Skin of body (tissue), 3 donors: ENCODE data around the gene TNFRSF12A. TPM values are rescaled to one million over a fixed set of nuclear protein-coding genes. Genes with fewer than 3 reads are reported as not detected.
"Not testable (repeated sequence)": the region's sequence is repeated elsewhere in the genome, so short reads cannot be mapped to it uniquely, and the experiment has no call there.

ENCODE experiments used
- DNase-seq: peaks from one replicate; lab custom pipeline; 2025; lab: John Stamatoyannopoulos, UW
- small RNA-seq: library from RNA; depleted of rRNA; stranded (forward); fragments of <200 nt; gene quantifications from one replicate; pipeline ENCODE3, GENCODE V24; 2014; ENCODE audit warnings: low replicate concordance
- total RNA-seq: library from RNA; depleted of rRNA; stranded (reverse); fragments of >200 nt; gene quantifications from one replicate; pipeline ENCODE4 v1.2.3, GENCODE V29; 2014

The TNFRSF12A gene
- total RNA-seq, 1 donor from 2014 or later: 41.0 TPM

- peak; percentile 24 for DNase-seq
Observed at GRCh38 chr16:3065069-3065741, 45.0 kb downstream of the TNFRSF12A start, which contains the start of gene IL32. Gene IL32, plus strand, starts transcription at chr16:3065640. Its CDS starts 172 bp downstream, at chr16:3065812.

GRCh38 chr16:3065742-3066439 lies 45.7 kb downstream of the TNFRSF12A start:
- no peak for DNase-seq

GRCh38 chr16:3066440-3066748 lies 46.2 kb downstream of the TNFRSF12A start:
- no peak for DNase-seq

- no peak for DNase-seq
Observed at GRCh38 chr16:3068487-3068886, 48.3 kb downstream of the TNFRSF12A start.

- DNase-seq: not testable (repeated sequence)
Observed at GRCh38 chr16:3069146-3069545, 49.0 kb downstream of the TNFRSF12A start.

- no peak for DNase-seq
Observed at GRCh38 chr16:3070608-3071111, 50.5 kb downstream of the TNFRSF12A start.

- DNase-seq: no peak
Observed at GRCh38 chr16:3071655-3072054, 51.5 kb downstream of the TNFRSF12A start.

Small RNAs within 50 kb of the gene (small RNA-seq; reads per million reads assigned to genes)
- not detected for gene LINC00514

Other genes with a start within 250 kb of the TNFRSF12A start
- gene ELOB, start 243.1 kb upstream of the TNFRSF12A start, total RNA-seq: 109 TPM
- not detected for gene PRSS33, start 232.8 kb upstream of the TNFRSF12A start, total RNA-seq
- gene PRSS41, start 221.9 kb upstream of the TNFRSF12A start, total RNA-seq: not detected
- gene PRSS21, start 203.1 kb upstream of the TNFRSF12A start, total RNA-seq: not detected
- 2.6 TPM for gene ZG16B, start 190.1 kb upstream of the TNFRSF12A start, total RNA-seq
- 4.6 TPM for gene PRSS22, start 162.2 kb upstream of the TNFRSF12A start, total RNA-seq
- gene FLYWCH2, start 137.2 kb upstream of the TNFRSF12A start, total RNA-seq: 17.4 TPM
- 10.9 TPM for gene FLYWCH1, start 108.4 kb upstream of the TNFRSF12A start, total RNA-seq
- gene KREMEN2, start 56.1 kb upstream of the TNFRSF12A start, total RNA-seq: 18.8 TPM
- 7.0 TPM for gene PAQR4, start 51.0 kb upstream of the TNFRSF12A start, total RNA-seq
- gene PKMYT1, start 39.9 kb upstream of the TNFRSF12A start, total RNA-seq: 3.6 TPM
- gene CLDN9, start 7.4 kb upstream of the TNFRSF12A start, total RNA-seq: 0.39 TPM
- 0.59 TPM for gene CLDN6, start 2.2 kb upstream of the TNFRSF12A start, total RNA-seq
- gene HCFC1R1, start 3.6 kb downstream of the TNFRSF12A start, total RNA-seq: 15.4 TPM
- 13.7 TPM for gene THOC6, start 3.7 kb downstream of the TNFRSF12A start, total RNA-seq
- gene BICDL2, start 16.6 kb downstream of the TNFRSF12A start, total RNA-seq: 10.9 TPM
- 0.99 TPM for gene MMP25, start 26.2 kb downstream of the TNFRSF12A start, total RNA-seq
- 26.5 TPM for gene IL32, start 45.3 kb downstream of the TNFRSF12A start, total RNA-seq
- not detected for gene ZSCAN10, start 78.9 kb downstream of the TNFRSF12A start, total RNA-seq
- 6.1 TPM for gene ZNF205, start 92.2 kb downstream of the TNFRSF12A start, total RNA-seq
- gene ZNF213, start 114.7 kb downstream of the TNFRSF12A start, total RNA-seq: 4.0 TPM
- not detected for gene OR1F1, start 167.8 kb downstream of the TNFRSF12A start, total RNA-seq
- gene ZNF200, start 214.8 kb downstream of the TNFRSF12A start, total RNA-seq: 5.6 TPM
- gene MEFV, start 236.3 kb downstream of the TNFRSF12A start, total RNA-seq: 1.8 TPM